A673 (cell line): Measurements from ENCODE around the gene ANKS1B. TPM values are rescaled to one million over a fixed set of nuclear protein-coding genes. Genes with fewer than 3 reads are reported as not detected.

Experiments
- BruUV-seq: library from RNA; stranded (reverse); fragments of 400-500 nt; replicated peaks from 2 replicates; lab custom pipeline; 2021; lab: Mats Ljungman, UMichigan
- CTCF ChIA-PET: fragments of 300-600 bp; sonication (Branson Sonifier 250); formaldehyde crosslinking; loops from one replicate; lab custom pipeline; 2022; ENCODE audit warnings: antibody characterized with exemption; lab: Charles Lee
- POLR2A ChIA-PET: fragments of 300-600 bp; sonication (Branson Sonifier 250); formaldehyde crosslinking; loops from one replicate; lab custom pipeline; 2022; ENCODE audit warnings: antibody characterized with exemption; ENCODE audit not compliant: low non-redundant PET; lab: Charles Lee
- DNase-seq: peaks from one replicate; pipeline ENCODE4 v3.0.0-alpha.2; 2015; ENCODE audit warnings: low spot score
- H3K27ac ChIP-seq: fragments of 200-600 bp; sonication (generic); 2 replicates; pipeline ENCODE4 v1.5.1; 2016; ENCODE audit warnings: mixed run types, low read depth, mild to moderate bottlenecking, mixed read lengths, antibody characterized with exemption, low read length; ENCODE audit not compliant: poor library complexity, severe bottlenecking
- H3K27me3 ChIP-seq: fragments of 200-600 bp; sonication (generic); replicated peaks from 2 replicates; pipeline ENCODE4 v1.6.1; 2017; ENCODE audit warnings: mixed run types, low read depth, mild to moderate bottlenecking, mixed read lengths, antibody characterized with exemption, low read length; ENCODE audit not compliant: insufficient read depth, poor library complexity
- H3K36me3 ChIP-seq: fragments of 200-600 bp; sonication (generic); 2 replicates; pipeline ENCODE4 v1.6.1; 2016; ENCODE audit warnings: mixed run types, mild to moderate bottlenecking, mixed read lengths, antibody characterized with exemption, low read length; ENCODE audit not compliant: insufficient read depth, poor library complexity, severe bottlenecking
- H3K4me1 ChIP-seq: fragments of 200-600 bp; sonication (generic); 2 replicates; pipeline ENCODE4 v1.6.1; 2017; ENCODE audit warnings: mixed run types, mild to moderate bottlenecking, mixed read lengths, antibody characterized with exemption, low read length; ENCODE audit not compliant: insufficient read depth, poor library complexity, severe bottlenecking
- H3K4me3 ChIP-seq: fragments of 200-600 bp; sonication (generic); 2 replicates; pipeline ENCODE4 v1.5.1; 2016; ENCODE audit warnings: low read depth, mixed run types, mild to moderate bottlenecking, mixed read lengths, low read length; ENCODE audit not compliant: poor library complexity, severe bottlenecking
- H3K9me3 ChIP-seq: fragments of 200-600 bp; sonication (generic); 2 replicates; pipeline ENCODE4 v1.6.1; 2016; ENCODE audit warnings: mixed run types, low read depth, mild to moderate bottlenecking, mixed read lengths, antibody characterized with exemption, low read length; ENCODE audit not compliant: poor library complexity, severe bottlenecking
- EZH2 ChIP-seq: fragments of 200-600 bp; sonication (generic); IDR thresholded peaks from 2 replicates; pipeline ENCODE4 v1.6.1; 2017; ENCODE audit warnings: borderline replicate concordance, low read depth, mild to moderate bottlenecking, mixed read lengths, antibody characterized with exemption, low read length; ENCODE audit not compliant: poor library complexity, severe bottlenecking
- intact Hi-C: fragments of 100-400 bp; cut with micrococcal nuclease; formaldehyde crosslinking; loops from one replicate; pipeline ENCODE4 v1.10.0; 2022; ENCODE audit not compliant: unreplicated experiment
- total RNA-seq: library from RNA; stranded (reverse); gene quantifications from 2 replicates; pipeline ENCODE4 v1.2.3, GENCODE V29; 2021
- TF ChIP-seq, protein P1 (sequence below): fragments of 300-800, 200-600 bp; sonication (generic); conservative IDR thresholded peaks from 2 replicates; pipeline ENCODE4 v1.5.1; 2017; ENCODE audit warnings: low read depth, mild to moderate bottlenecking, antibody characterized with exemption, low read length, moderate library complexity, mixed read lengths

ANKS1B gene
- total RNA-seq, 1 experiment from 2014 or later: 0.99 TPM

DNA sequence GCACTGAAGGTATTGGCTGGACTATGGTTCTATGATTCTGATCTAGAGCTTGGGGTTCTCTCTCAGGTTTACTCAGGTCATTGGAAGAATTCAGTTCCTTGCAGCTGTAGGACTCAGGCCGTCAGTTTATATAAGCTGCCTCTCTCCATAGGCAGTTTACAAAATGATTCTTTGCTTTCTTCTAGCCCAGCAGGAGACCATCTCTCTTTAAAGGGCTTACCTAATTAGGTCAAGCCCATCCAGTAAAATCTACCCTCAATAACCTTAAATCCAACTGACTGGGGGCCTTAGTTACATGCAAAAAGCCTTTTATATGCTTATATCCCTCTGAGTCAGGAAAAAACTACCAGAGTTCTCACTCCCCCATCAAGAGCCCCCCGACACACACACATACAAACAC is 417.7 kb downstream of the ANKS1B start:
- ChIA-PET POLR2A (interaction anchor here (0.6 kb wide), 1 partner anchor 32 kb away, joined by 3 read pairs; no protein-coding TSS in a partner anchor), CTCF (no interaction called here)
- intact Hi-C loops: no loop called here
- no peak overlapping the region for H3K27ac ChIP-seq
- BruUV-seq: no TSS peak
- H3K4me3 ChIP-seq: no peak overlapping the region
- H3K4me1 ChIP-seq: no peaks in the 10 kb centered on the region
- H3K27me3 ChIP-seq: no peaks in the 10 kb centered on the region
- DNase-seq: no peak
- no peaks in the 10 kb centered on the region for H3K9me3 ChIP-seq
- no peaks in the 10 kb centered on the region for H3K36me3 ChIP-seq
- TF ChIP-seq, protein P1, sequence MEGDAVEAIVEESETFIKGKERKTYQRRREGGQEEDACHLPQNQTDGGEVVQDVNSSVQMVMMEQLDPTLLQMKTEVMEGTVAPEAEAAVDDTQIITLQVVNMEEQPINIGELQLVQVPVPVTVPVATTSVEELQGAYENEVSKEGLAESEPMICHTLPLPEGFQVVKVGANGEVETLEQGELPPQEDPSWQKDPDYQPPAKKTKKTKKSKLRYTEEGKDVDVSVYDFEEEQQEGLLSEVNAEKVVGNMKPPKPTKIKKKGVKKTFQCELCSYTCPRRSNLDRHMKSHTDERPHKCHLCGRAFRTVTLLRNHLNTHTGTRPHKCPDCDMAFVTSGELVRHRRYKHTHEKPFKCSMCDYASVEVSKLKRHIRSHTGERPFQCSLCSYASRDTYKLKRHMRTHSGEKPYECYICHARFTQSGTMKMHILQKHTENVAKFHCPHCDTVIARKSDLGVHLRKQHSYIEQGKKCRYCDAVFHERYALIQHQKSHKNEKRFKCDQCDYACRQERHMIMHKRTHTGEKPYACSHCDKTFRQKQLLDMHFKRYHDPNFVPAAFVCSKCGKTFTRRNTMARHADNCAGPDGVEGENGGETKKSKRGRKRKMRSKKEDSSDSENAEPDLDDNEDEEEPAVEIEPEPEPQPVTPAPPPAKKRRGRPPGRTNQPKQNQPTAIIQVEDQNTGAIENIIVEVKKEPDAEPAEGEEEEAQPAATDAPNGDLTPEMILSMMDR: no peak
- no peak for TF ChIP-seq EZH2

DNA sequence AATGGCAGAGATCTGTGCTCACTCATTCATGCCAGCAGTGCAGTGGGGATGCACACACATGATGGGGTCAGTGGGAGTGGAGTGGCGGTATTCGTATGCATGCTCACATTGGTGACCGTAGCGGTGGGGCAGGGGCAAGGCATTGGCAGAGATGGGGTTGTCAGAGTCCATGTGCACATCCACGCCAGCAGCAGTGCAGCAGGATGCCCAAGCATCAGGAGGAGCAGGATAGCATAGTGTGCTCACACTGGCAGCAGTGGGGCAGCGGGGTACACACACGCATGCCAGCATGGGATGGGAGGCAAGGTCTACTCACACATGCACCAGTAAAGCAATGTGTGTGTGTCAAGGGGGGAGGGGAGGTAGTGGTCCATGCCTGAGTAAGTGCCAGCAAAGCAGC is 426.6 kb downstream of the ANKS1B start:
- BruUV-seq: no TSS peak
- intact Hi-C loops: no loop called here

DNA sequence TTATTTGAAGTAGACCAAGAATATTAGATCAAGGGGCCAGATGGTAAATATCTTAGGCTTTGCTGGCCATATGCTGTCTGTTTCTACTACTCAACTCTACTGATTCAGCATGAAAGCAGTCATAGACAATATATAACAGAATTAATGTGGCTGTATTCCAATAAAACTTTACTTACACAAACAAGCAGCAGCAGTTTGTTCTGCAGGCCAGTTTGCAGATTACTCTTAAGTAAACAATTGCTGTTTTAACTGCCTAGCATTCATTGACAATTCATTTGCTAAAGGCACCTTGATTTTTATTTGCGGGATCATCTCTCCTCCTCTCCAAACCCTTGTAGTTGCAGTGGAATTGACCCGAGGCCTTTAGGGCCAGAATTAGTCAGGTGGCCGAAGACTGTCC is 431.3 kb downstream of the ANKS1B start:
- no peaks in the 10 kb centered on the region for H3K27me3 ChIP-seq
- BruUV-seq: no TSS peak
- intact Hi-C loops: no loop called here
- no peaks in the 10 kb centered on the region for H3K9me3 ChIP-seq
- no peak overlapping the region for H3K27ac ChIP-seq
- H3K4me1 ChIP-seq: no peaks in the 10 kb centered on the region
- ChIA-PET POLR2A (no interaction called here), CTCF (no interaction called here)
- H3K4me3 ChIP-seq: no peak overlapping the region
- no peaks in the 10 kb centered on the region for H3K36me3 ChIP-seq
- TF ChIP-seq, protein P1: no peak
- no peak for TF ChIP-seq EZH2
- DNase-seq: no peak

More for the DNA sequence above, 426.6 kb downstream of the ANKS1B start:
- Histone ChIP-seq H3K36me3 (no peaks in the 10 kb centered on the region), H3K9me3 (no peaks in the 10 kb centered on the region), H3K4me3 (no peak overlapping the region), H3K4me1 (no peaks in the 10 kb centered on the region), H3K27me3 (no peaks in the 10 kb centered on the region), H3K27ac (no peak overlapping the region)
- ChIA-PET CTCF (no interaction called here), POLR2A (no interaction called here)
- no peak for DNase-seq
- TF ChIP-seq EZH2: no peak
- TF ChIP-seq, protein P1: no peak
